ENCODE data around the gene ZDHHC6. TPM values are rescaled to one million over a fixed set of nuclear protein-coding genes. Genes with fewer than 3 reads are reported as not detected.
A peak's percentile ranks its signal among the peaks of the same experiment; 100 is the strongest.
"Not testable (repeated sequence)": the region's sequence is repeated elsewhere in the genome, so short reads cannot be mapped to it uniquely, and the experiment has no call there.

The ZDHHC6 gene
- total RNA-seq, 2 donors from 2014 or later, result 32.4 to 36.2 TPM

GRCh38 chr10:112395809-112396530, 50.7 kb downstream of the ZDHHC6 start:
- no peak overlapping the region for H3K27ac Mint-ChIP-seq
- no peak for ATAC-seq
- no peak for DNase-seq
- no peak overlapping the region for H3K4me3 Mint-ChIP-seq
- H3K9me3 ChIP-seq (ENCODE audit: control insufficient read depth, low read length, poor library complexity, severe bottlenecking), result no peaks in the 10 kb centered on the region
- no peaks in the 10 kb centered on the region for H3K27me3 Mint-ChIP-seq
- H3K4me1 Mint-ChIP-seq, result peaks cover 22% of the 10 kb centered on the region
- peaks cover 4% of the 10 kb centered on the region for H3K36me3 Mint-ChIP-seq (ENCODE audit: low read depth)

GRCh38 chr10:112394475-112394875, 52.2 kb downstream of the ZDHHC6 start:
- Mint-ChIP-seq H3K36me3 (ENCODE audit: low read depth) (peaks cover under 1% of the 10 kb centered on the region), H3K27ac (no peak overlapping the region), H3K4me3 (no peak overlapping the region), H3K27me3 (no peaks in the 10 kb centered on the region), H3K4me1 (peaks cover 25% of the 10 kb centered on the region)
- DNase-seq, result no peak
- H3K9me3 ChIP-seq (ENCODE audit: control insufficient read depth, low read length, poor library complexity, severe bottlenecking), result no peaks in the 10 kb centered on the region
- no peak for ATAC-seq

GRCh38 chr10:112393827-112394226, 52.9 kb downstream of the ZDHHC6 start:
- no peaks in the 10 kb centered on the region for H3K36me3 Mint-ChIP-seq (ENCODE audit: low read depth)
- no peak overlapping the region for H3K27ac Mint-ChIP-seq
- no peak for DNase-seq
- no peak overlapping the region for H3K4me3 Mint-ChIP-seq
- no peak for ATAC-seq
- no peaks in the 10 kb centered on the region for H3K27me3 Mint-ChIP-seq
- H3K9me3 ChIP-seq (ENCODE audit: control insufficient read depth, low read length, poor library complexity, severe bottlenecking), result no peaks in the 10 kb centered on the region
- H3K4me1 Mint-ChIP-seq, result peaks cover 30% of the 10 kb centered on the region

GRCh38 chr10:112393341-112393740, 53.4 kb downstream of the ZDHHC6 start:
- H3K9me3 ChIP-seq (ENCODE audit: control insufficient read depth, low read length, poor library complexity, severe bottlenecking), result no peaks in the 10 kb centered on the region
- no peak overlapping the region for H3K27ac Mint-ChIP-seq
- H3K36me3 Mint-ChIP-seq (ENCODE audit: low read depth), result no peaks in the 10 kb centered on the region
- no peak for DNase-seq
- H3K4me3 Mint-ChIP-seq, result no peak overlapping the region
- H3K4me1 Mint-ChIP-seq, result peaks cover 35% of the 10 kb centered on the region
- H3K27me3 Mint-ChIP-seq, result no peaks in the 10 kb centered on the region
- no peak for ATAC-seq

GRCh38 chr10:112390125-112390703, 56.5 kb downstream of the ZDHHC6 start:
- peaks cover 54% of the 10 kb centered on the region for H3K4me1 Mint-ChIP-seq
- H3K36me3 Mint-ChIP-seq (ENCODE audit: low read depth), result no peaks in the 10 kb centered on the region
- no peaks in the 10 kb centered on the region for H3K9me3 ChIP-seq (ENCODE audit: control insufficient read depth, low read length, poor library complexity, severe bottlenecking)
- no peak overlapping the region for H3K4me3 Mint-ChIP-seq
- no peaks in the 10 kb centered on the region for H3K27me3 Mint-ChIP-seq
- DNase-seq, result no peak
- ATAC-seq, result no peak
- peak overlapping the region; percentile 93 for H3K27ac Mint-ChIP-seq

- no peaks in the 10 kb centered on the region for H3K9me3 ChIP-seq (ENCODE audit: control insufficient read depth, low read length, poor library complexity, severe bottlenecking)
- H3K4me3 Mint-ChIP-seq, result peak overlapping the region; percentile 42
- no peaks in the 10 kb centered on the region for H3K27me3 Mint-ChIP-seq
- H3K27ac Mint-ChIP-seq, result peak overlapping the region; percentile 93
- no peaks in the 10 kb centered on the region for H3K36me3 Mint-ChIP-seq (ENCODE audit: low read depth)
- DNase-seq (peak in 2 of 3 donors; percentile 17 to 29), ATAC-seq (peak; percentile 92)
- peaks cover 62% of the 10 kb centered on the region for H3K4me1 Mint-ChIP-seq
Measured at GRCh38 chr10:112389271-112389822, 57.4 kb downstream of the ZDHHC6 start.

- Mint-ChIP-seq H3K4me1 (peaks cover 62% of the 10 kb centered on the region), H3K36me3 (ENCODE audit: low read depth) (no peaks in the 10 kb centered on the region), H3K27me3 (no peaks in the 10 kb centered on the region), H3K27ac (peak overlapping the region; percentile 93), H3K4me3 (no peak overlapping the region)
- ATAC-seq (no peak), DNase-seq (no peak)
- no peaks in the 10 kb centered on the region for H3K9me3 ChIP-seq (ENCODE audit: control insufficient read depth, low read length, poor library complexity, severe bottlenecking)
Measured at GRCh38 chr10:112388548-112388947, 58.2 kb downstream of the ZDHHC6 start.

- H3K36me3 Mint-ChIP-seq (ENCODE audit: low read depth); ATAC-seq; H3K9me3 ChIP-seq (ENCODE audit: control insufficient read depth, low read length, poor library complexity, severe bottlenecking); DNase-seq; H3K27me3 Mint-ChIP-seq; H3K4me3 Mint-ChIP-seq: not testable (repeated sequence)
- Mint-ChIP-seq H3K27ac (peak overlapping the region; percentile 93), H3K4me1 (peaks cover 60% of the 10 kb centered on the region)
Measured at GRCh38 chr10:112388056-112388455, 58.7 kb downstream of the ZDHHC6 start.

GRCh38 chr10:112385201-112385600, 61.5 kb downstream of the ZDHHC6 start:
- H3K9me3 ChIP-seq (ENCODE audit: control insufficient read depth, low read length, poor library complexity, severe bottlenecking), result no peaks in the 10 kb centered on the region
- no peak for ATAC-seq
- Mint-ChIP-seq H3K27me3 (no peaks in the 10 kb centered on the region), H3K27ac (peak overlapping the region; percentile 60), H3K36me3 (ENCODE audit: low read depth) (no peaks in the 10 kb centered on the region), H3K4me1 (peaks cover 68% of the 10 kb centered on the region), H3K4me3 (no peak overlapping the region)
- DNase-seq, result no peak

- no peak for ATAC-seq
- peak overlapping the region; percentile 60 for H3K27ac Mint-ChIP-seq
- no peak for DNase-seq
- no peaks in the 10 kb centered on the region for H3K27me3 Mint-ChIP-seq
- H3K9me3 ChIP-seq (ENCODE audit: control insufficient read depth, low read length, poor library complexity, severe bottlenecking), result no peaks in the 10 kb centered on the region
- peaks cover 64% of the 10 kb centered on the region for H3K4me1 Mint-ChIP-seq
- no peak overlapping the region for H3K4me3 Mint-ChIP-seq
- no peaks in the 10 kb centered on the region for H3K36me3 Mint-ChIP-seq (ENCODE audit: low read depth)
Measured at GRCh38 chr10:112384141-112384540, 62.6 kb downstream of the ZDHHC6 start.

GRCh38 chr10:112383325-112383724, 63.4 kb downstream of the ZDHHC6 start:
- ATAC-seq (no peak), DNase-seq (no peak)
- no peak overlapping the region for H3K4me3 Mint-ChIP-seq
- no peaks in the 10 kb centered on the region for H3K27me3 Mint-ChIP-seq
- H3K9me3 ChIP-seq (ENCODE audit: control insufficient read depth, low read length, poor library complexity, severe bottlenecking), result no peaks in the 10 kb centered on the region
- peaks cover 62% of the 10 kb centered on the region for H3K4me1 Mint-ChIP-seq
- H3K27ac Mint-ChIP-seq, result no peak overlapping the region
- H3K36me3 Mint-ChIP-seq (ENCODE audit: low read depth), result no peaks in the 10 kb centered on the region

- Mint-ChIP-seq H3K27ac (peak overlapping the region; percentile 68), H3K4me1 (peaks cover 62% of the 10 kb centered on the region)
- no peak for ATAC-seq
Measured at GRCh38 chr10:112382515-112383235, 64.0 kb downstream of the ZDHHC6 start.

More at GRCh38 chr10:112382515-112383235, 64.0 kb downstream of the ZDHHC6 start:
- no peaks in the 10 kb centered on the region for H3K36me3 Mint-ChIP-seq (ENCODE audit: low read depth)
- no peak for DNase-seq
- H3K9me3 ChIP-seq (ENCODE audit: control insufficient read depth, low read length, poor library complexity, severe bottlenecking), result no peaks in the 10 kb centered on the region
- no peak overlapping the region for H3K4me3 Mint-ChIP-seq
- no peaks in the 10 kb centered on the region for H3K27me3 Mint-ChIP-seq
